HG02981 (cell line): Measurements from ENCODE around the gene ISY1.
A peak's percentile ranks its signal among the peaks of the same experiment; 100 is the strongest.
"Not testable (repeated sequence)": the region's sequence is repeated elsewhere in the genome, so short reads cannot be mapped to it uniquely, and the experiment has no call there.

Source experiments
- ATAC-seq: cut with Tn5 transposase; IDR thresholded peaks from one replicate; pipeline ENCODE4 v1.9.1; 2021; ENCODE audit warnings: mild to moderate bottlenecking, moderate library complexity; ENCODE audit not compliant: unreplicated experiment

Gene ISY1

DNA sequence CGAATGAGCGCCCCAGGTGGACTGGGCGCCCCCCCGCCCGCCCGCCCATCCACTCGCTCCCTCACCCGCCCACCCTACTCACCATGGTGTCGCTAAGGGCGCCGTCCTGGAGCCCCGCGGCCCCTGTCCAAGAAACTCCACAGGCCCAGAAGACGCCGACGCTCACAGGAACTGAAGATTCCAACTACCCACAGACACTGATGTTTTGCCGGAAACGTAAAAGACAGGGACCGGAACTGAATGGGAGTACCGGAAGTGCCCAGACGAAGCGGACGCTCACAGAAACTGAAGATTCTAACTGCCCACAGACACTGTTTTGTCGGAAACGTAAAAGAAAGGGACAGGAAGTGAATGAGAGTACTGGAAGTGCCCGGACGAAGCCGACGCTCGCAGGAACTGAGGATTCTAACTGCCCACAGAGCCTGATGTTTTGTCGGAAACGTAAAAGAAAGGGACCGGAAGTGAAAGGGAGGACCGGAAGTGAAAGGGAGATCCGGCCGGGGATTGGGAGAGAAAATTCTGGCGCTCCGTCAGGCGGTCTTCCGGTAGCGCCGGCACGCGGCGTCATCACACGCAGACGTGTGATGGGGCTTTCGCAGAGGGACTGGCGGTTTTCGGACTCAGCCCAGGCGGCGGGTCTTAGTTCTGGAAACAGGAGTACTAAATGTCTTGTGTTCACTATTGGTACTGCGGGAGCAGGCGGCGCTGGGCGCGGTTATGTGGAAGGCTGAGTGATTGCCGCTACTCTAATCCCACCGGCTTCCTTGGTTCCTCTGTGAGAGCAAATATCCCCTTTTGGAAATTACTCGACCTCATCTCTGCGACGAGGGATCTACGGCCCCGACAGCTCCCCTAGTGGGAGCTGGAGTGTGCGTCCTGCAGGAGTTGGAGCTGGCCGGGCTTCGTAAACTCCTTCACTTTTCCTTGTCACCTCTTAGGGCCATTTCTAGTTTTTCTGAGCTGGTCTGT, at the start of gene ISY1:
Gene ISY1, minus strand, starts transcription at position 173 of the 969 bp plus-strand sequence. Its CDS starts 88 bp downstream, at position 85.
- peak; percentile 72 for ATAC-seq

DNA sequence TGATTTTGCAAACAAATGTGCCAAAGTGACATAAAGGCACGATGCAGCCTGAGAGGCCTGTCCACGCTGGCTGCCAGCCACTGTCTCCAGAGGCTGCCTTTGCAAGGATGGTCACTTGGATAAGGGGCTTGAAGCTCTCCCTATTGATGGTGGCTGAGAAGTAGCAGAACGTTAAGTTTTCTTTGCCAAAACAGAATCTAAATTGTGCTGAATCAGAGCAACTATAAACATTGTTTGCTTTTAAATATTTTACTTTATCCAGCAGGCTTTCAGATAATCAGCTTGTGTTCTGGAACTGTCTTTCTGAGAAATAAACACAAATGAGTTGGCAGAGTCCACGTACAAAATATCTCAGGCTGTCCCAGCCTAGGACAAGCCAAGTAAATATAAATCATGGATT, 46.6 kb upstream of the ISY1 start:
- ATAC-seq = no peak

DNA sequence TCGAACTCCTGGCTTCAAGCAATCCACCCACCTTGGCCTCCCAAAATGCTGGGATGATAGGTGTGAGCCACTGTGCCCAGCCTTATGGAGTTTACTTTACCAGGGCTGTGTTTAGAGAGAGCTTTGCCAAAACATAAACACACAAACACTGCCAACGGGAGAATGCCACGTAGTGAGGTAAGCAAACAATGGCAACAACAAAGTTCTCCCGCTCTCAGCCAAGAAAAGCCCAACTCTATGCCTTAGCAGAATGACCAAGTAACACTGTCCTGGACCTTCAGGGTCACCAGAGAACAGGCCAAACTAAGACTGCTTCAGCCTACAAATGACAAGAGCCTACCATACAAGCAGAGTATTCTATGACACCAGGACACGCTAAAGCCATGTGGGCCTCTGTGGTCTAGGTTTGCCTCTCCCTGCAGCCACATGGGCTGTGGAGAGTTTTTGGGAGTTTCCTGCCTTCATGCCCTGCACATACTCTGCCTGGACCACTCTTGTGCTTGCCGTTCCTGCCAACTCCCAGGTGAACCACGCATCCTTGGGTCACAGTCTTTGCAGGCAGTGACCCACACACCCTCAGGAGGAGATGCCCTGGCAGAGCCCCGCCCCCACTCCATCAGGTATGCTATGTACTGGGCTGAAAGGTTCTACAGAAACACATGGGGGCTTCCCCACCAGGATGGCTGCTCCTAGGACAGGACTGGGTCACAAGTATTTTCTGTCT, 44.4 kb upstream of the ISY1 start:
- no peak for ATAC-seq

- no peak for ATAC-seq
Observed at GRCh38 chr3:129204473-129204872, 43.6 kb upstream of the ISY1 start.

- ATAC-seq = no peak
Observed at GRCh38 chr3:129199366-129199765, 38.5 kb upstream of the ISY1 start.

- ATAC-seq = no peak
Observed at GRCh38 chr3:129197321-129197720, 36.5 kb upstream of the ISY1 start.

DNA sequence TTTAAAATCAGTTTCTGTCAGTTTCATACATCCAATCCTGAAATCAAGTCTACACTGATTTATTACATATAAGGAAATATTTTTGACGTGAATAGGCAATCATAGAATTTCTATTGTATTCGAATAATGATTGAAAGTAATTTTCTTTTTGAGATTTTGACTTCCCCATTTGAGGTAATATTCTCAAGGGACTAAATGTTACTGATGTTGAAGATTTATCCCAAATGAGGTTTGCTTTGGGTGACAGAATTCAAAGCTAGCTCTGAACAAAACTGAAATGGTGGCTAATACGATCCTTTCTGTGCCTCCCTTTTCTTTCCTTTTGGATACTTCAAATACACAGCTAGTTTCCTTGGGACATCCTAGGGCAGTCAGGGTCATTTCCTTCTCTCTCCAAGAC, 35.7 kb upstream of the ISY1 start:
- no peak for ATAC-seq

DNA sequence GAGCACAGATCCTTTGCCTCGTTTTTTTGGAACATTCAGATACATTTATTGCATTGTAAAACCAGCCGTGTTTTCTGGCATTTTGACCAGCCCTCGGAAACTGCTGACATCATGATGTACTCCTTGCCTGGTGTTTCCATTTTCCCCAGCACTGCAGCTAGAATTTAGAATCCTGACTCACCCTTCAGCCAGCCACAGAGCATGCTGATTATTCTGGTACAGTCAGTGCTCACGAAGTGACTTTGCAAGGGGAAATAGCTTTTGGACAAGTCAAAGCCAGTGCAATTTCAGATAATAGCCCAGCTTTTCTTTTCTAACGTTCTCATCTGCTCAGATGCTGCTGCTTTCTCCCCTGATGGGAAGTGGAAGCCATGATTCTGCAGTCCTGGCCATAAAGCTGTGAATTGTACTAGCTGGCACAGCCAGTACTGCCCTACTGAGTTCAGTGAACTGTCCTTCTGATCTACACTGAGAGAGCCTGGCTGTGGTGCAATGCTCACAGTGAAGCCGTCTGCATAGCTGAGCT, 34.9 kb upstream of the ISY1 start:
- ATAC-seq = no peak

- ATAC-seq = not testable (repeated sequence)
Observed at GRCh38 chr3:129189793-129190192, 28.9 kb upstream of the ISY1 start.

DNA sequence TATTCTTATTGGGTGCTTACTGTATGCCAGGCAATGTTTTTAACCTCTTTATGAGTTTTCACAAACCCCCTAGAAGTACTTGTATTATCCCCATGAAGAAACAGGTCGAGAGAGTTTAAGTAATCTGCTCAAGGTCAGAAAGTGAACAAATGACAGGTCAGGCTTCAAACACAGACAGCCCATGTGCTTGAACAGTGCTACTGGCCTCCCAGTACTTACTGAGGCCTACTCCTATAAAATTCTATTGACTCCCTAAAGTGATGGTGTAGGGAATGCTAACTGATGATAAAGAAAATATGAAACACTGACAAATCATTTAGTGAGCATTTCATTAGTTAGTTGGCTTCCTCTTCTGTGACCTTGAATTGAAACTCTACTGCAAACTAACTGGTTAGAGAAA, 27.0 kb upstream of the ISY1 start:
- ATAC-seq = no peak

- no peak for ATAC-seq
Observed at GRCh38 chr3:129185783-129186182, 24.9 kb upstream of the ISY1 start.

DNA sequence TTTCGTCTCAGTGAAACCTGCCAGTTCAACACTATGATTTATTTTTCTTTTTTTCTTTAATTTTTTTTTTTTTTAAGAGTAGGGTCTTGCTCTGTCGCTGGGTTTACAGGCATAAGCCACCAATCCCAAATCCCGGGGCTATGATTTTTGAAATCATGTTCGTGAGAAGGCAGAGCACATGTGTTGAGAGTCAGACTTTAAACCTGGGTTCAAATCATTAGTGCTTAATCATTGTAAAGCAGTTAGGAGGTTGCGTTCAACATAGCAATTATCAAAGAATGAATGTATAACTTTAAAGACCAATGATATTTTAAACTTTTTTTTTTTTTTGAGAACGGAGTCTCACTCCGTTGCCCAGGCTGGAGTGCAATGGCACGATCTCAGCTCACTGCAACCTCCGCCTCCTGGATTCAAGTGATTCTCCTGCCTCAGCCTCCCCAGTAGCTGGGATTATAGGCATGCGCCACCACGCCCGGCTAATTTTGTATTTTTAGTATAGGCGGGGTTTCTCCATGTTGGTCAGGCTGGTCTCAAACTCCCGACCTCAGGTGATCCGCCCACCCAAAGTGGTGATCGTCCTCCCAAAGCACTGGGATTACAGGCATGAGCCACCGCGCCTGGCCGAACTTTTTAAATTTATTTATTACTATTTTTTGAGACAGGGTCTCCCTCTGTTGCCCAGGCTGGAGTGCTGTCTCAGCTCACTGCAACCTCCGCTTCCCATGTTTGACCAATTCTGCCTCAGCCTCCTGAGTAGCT, 24.1 kb upstream of the ISY1 start:
- ATAC-seq = not testable (repeated sequence)

GRCh38 chr3:129184396-129184657, 23.5 kb upstream of the ISY1 start:
- ATAC-seq = no peak

GRCh38 chr3:129183569-129184395, 22.9 kb upstream of the ISY1 start, which contains the start of gene CNBP:
CNBP (minus strand) TSS chr3:129183896; CDS start chr3:129171757, 12,139 bp downstream.
- peak; percentile 96 for ATAC-seq

DNA sequence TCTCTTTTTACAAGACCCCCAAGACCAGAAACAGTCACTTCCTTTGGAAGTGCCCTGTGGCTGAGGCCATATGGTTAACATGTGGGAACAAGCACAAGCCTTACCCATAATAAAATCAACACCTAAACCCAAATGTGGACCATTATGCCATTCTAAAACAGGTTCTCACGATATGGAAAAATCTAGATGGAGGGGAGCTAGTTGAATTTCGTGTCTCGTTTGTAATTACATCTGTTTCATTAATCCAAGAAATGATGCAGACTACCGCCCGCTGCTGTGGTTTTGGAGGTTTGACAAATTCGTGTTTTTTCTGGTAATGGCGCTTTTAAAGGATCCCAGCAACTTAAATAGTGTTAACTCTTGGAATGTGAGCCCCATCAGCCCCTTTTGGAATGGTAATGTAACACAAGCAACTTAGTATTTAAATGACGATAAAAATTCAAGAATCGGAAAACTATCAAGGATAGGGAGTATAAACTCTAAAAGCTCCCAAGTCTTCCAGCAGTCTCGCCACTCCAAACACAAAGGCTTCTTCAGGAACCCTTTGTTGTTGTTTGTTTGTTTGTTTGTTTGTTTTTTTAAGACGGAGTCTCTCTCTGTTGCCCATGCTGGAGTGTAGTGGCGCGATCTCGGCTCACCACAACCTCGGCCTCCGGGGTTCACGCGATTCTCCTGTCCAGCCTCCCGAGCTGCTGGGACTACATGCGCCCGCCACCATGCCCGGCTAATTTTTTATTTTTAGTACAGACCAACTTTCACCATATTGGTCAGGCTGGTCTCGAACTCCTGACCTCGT, 21.7 kb upstream of the ISY1 start:
- ATAC-seq = no peak

DNA sequence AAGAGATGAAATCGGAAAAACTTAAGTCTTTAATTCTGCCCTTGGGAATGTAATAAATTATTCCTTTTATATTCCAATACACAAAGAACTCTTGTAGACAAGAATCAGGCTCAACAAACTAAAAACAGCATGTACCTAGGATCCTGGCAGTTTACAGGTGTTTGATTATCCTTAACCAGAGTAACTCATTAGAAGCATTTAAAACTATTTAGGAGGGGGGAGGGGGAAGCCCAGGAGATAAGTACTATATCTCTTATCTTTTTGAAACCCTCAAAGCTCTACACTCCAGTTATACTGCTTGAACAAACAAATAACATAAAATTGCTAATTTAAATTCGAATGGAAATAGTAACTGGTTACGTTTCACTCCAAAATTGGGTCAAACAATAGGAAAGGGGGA, 21.0 kb upstream of the ISY1 start:
- ATAC-seq = no peak

DNA sequence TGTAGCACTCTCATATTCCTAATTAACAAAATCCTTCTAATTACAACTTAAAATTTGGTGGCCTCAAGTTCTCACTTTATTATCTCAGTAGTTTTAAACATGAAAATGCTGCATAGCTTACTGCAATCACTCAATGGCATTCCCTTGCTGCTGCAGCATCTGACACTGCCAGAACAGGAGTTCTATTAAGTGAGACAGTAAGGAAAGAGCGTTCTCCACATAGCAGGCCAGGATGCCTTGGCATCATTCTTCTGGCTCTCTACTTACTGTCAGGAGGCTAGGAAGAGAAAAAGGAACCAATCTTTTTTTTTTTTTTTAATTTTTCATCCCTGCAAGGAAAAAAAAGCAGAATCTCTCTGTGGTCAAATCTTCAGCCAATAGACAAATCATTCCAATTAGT, 19.6 kb upstream of the ISY1 start:
- ATAC-seq = no peak

DNA sequence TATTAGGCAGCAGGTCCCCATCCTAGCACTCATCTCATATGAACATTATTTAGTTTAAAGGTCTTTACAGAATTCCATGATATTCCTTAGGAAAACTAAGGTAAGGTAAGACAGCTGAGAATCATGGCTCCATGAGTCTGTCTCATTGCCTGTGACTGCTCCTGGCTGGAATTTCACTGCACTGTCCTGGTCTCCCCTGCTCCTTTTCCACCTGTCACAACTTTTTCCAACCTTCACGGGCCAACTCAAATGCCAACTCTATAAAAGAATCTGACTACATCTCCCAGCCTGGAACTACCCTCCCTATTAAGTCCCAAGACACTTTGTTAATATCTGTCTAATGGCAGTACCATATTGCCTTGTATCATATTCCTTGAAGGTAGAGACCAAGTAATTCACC, 15.2 kb upstream of the ISY1 start:
- ATAC-seq = no peak

GRCh38 chr3:129173725-129174124, 12.9 kb upstream of the ISY1 start:
- ATAC-seq = no peak
